Left colon (tissue), 2 donors: ENCODE measurements around the gene PLAGL1. TPM values are rescaled to one million over a fixed set of nuclear protein-coding genes. Genes with fewer than 3 reads are reported as not detected.

ENCODE experiments used
- ATAC-seq: fragments of 200-7000 bp; cut with Tn5 transposase; one replicate; pipeline ENCODE4 v1.9.1; 2020; ENCODE audit warnings: mild to moderate bottlenecking, moderate library complexity
- DNase-seq, 2 donors: peaks; one replicate each; pipeline ENCODE4 v3.0.0-alpha.2; 2020
- intact Hi-C, 2 donors: fragments of 100-400 bp; cut with DNase I in 1 of 2; cut with micrococcal nuclease in 1 of 2; formaldehyde crosslinking; loops; one replicate each; pipeline versions ENCODE4 v1.11.2 to v1.14.0; 2022; cut with DNase I, micrococcal nuclease
- total RNA-seq, 2 donors: library from RNA; stranded (reverse); fragmentation: NEBNext Ultra II Directional; extraction: Animal tissue kit (Norgen Biotek cat#: 25700); gene quantifications; one replicate each; pipeline ENCODE4 v1.2.1, GENCODE V29; 2021
- donor health status: DM: no; HTN: no; CAD: no.
- donor health status: DM: yes; HTN: yes; CAD: no.

The PLAGL1 gene
- total RNA-seq, 2 donors from 2014 or later = 33.5 to 36.4 TPM

- no peak for DNase-seq
- intact Hi-C loops = no loop called here
- no peak for ATAC-seq
Observed at GRCh38 chr6:143911028-143911427, 97.0 kb downstream of the PLAGL1 start.

- no peak for ATAC-seq
- intact Hi-C loops = no loop called here
- DNase-seq = no peak
Observed at GRCh38 chr6:143902827-143903226, 105.2 kb downstream of the PLAGL1 start.

DNA sequence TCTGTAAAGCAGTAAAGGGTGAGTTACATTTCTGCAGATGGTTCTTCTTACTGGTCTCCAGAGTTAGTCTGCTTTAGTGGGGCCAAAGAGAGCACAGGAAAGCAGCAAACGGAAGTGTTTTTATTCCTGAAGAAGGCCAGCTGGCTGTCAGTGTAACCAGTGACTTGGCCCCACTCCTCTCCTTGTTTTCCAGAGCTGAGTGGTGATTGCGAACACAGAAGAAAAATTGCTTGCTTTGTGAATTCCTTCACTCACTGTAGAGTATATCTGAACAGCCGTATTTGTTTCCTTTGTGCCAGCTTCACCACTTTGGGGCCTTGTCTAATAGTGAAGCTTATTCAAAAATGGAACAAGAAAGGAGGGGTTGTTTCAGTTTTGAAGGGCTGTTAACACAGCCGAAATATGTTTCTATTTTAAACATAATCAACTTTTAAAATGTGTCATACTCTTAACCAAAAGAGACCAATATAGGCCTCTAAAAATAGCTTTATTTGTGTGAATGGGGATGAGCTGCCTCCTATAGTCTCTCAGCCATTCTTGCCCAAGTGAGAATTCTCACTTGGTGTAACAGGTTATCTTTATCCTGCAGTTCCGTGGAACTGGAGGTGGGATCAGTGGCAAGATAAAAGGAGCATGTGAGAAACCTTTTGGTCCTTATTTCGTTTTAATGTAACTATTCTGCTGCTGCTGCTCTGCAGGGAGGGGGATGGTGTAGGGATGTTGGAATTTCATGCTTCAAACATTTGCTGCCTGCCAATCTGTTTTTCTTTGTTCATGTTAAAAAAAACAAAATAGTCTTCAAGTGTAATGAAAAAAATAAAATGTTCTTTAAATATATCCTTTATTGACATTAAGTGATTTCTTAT is 105.9 kb downstream of the PLAGL1 start:
- ATAC-seq (no peak), DNase-seq (no peak)
- intact Hi-C loops = no loop called here

- ATAC-seq (no peak), DNase-seq (no peak)
- intact Hi-C loops = no loop called here
Observed at GRCh38 chr6:143900358-143900757, 107.7 kb downstream of the PLAGL1 start.

DNA sequence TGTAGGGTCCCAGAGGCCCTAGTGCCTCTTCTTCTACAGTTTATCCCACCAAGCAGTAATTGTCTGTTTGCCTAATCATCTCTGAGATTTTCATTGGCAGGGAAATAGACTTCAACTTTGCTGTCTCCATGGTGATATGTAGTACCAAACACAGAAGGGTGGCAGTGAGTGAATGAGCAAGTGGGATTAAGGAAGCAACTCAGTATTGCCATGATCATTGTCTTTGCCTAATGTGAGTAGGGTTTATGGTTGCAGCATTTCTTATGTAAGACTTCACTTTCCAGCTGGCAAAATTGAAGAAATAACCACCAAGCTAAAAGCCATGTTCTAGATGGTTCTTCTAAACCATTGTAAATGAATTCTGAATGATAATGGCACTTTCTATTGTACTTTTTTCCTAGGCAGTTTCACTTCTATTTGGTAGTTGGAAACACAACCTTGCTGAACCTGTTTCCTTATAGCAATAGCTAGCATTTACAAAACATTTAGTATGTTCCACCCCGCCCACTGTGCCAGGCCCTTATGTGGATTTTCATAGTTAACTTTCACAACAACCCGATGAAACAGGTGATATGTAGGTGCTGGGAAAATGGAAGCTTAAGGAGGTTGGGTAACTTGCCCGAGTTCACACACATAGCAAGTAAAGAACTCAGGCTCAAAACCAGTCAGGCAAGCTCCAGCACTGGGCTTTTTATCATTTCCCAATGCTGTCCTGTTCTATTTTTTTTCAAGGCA is 111.8 kb downstream of the PLAGL1 start:
- ATAC-seq = peak; percentile 94
- intact Hi-C loops = no loop called here
- peak; percentile 54 for DNase-seq

GRCh38 chr6:143894655-143895054 is 113.4 kb downstream of the PLAGL1 start:
- no peak for DNase-seq
- no peak for ATAC-seq
- intact Hi-C loops = no loop called here

Other genes starting within 250 kb of the PLAGL1 start
- gene LTV1, start 164.9 kb downstream of the PLAGL1 start, total RNA-seq = 10 to 100 TPM; 11.9 to 17.2 TPM
- not detected for gene ZC2HC1B, start 143.8 kb downstream of the PLAGL1 start, total RNA-seq
- gene SF3B5, start 87.3 kb upstream of the PLAGL1 start, total RNA-seq = 100 to 1,000 TPM; 133 to 167 TPM
- gene STX11, start 142.3 kb upstream of the PLAGL1 start, total RNA-seq = 1 to 10 TPM; 1.5 to 1.7 TPM